Left lung (tissue), 10 donors: ENCODE data around the gene RPP38. TPM values are rescaled to one million over a fixed set of nuclear protein-coding genes. Genes with fewer than 3 reads are reported as not detected.

ENCODE experiments used
- ATAC-seq: fragments of 200-7000 bp; cut with Tn5 transposase; one replicate; pipeline ENCODE4 v1.9.1; 2020; ENCODE audit warnings: moderate library complexity
- DNase-seq, 4 donors: peaks; one replicate each; pipeline ENCODE4 v3.0.0-alpha.2; 2013 to 2020
- H3K27ac ChIP-seq, 2 donors: fragments of 200-600 bp; sonication (generic) in 1 of 2; one replicate each; pipeline versions ENCODE4 v1.5.0 to v1.8.0; 2020 to 2021
- H3K27me3 ChIP-seq, 2 donors: fragments of 200-600 bp; sonication (generic) in 1 of 2; one replicate each; pipeline versions ENCODE4 v1.5.0 to v1.8.0; 2020 to 2021
- H3K36me3 ChIP-seq, 2 donors: fragments of 200-600 bp; sonication (generic) in 1 of 2; one replicate each; pipeline versions ENCODE4 v1.5.0 to v1.8.0; 2020 to 2021
- H3K4me1 ChIP-seq, 2 donors: fragments of 200-600 bp; one replicate each; pipeline ENCODE4 v1.8.0; 2021
- H3K4me3 ChIP-seq, 2 donors: fragments of 200-600 bp; sonication (generic) in 1 of 2; one replicate each; pipeline versions ENCODE4 v1.5.0 to v1.8.0; 2020 to 2021; ENCODE audit warnings: mild to moderate bottlenecking in 1 of 2
- H3K9me3 ChIP-seq, 2 donors: fragments of 200-600 bp; sonication (generic) in 1 of 2; one replicate each; pipeline versions ENCODE4 v1.5.0 to v1.8.0; 2020 to 2021
- CTCF ChIP-seq, 2 donors: fragments of 200-600 bp; sonication (generic) in 1 of 2; IDR thresholded peaks; one replicate each; pipeline versions ENCODE4 v1.5.0 to v1.8.0; 2021; ENCODE audit warnings: antibody characterized with exemption in 2 of 2
- intact Hi-C, 2 donors: fragments of 100-400 bp; cut with DNase I; formaldehyde crosslinking; loops; one replicate each; pipeline versions ENCODE4 v1.11.2 to v1.14.2; 2022
- polyA plus RNA-seq, 6 donors: library from polyadenylated mRNA; unstranded; fragments of 120-200 nt; gene quantifications; one replicate each; pipeline ENCODE4 v1.2.1, GENCODE V29; 2013; ENCODE audit not compliant: insufficient read length in 6 of 6
- total RNA-seq, 2 donors: library from RNA; stranded (reverse); fragmentation: NEBNext Ultra II Directional; extraction: Animal tissue kit (Norgen Biotek cat#: 25700); gene quantifications; one replicate each; pipeline ENCODE4 v1.2.1, GENCODE V29; 2021
- donor health status: DM: no; HTN: yes; CAD: no.
- donor health status: DM: no; HTN: no; CAD: no.

RPP38 gene
- total and polyA plus RNA-seq, 8 donors = 11.7 to 27.4 (median 25.4) TPM

GRCh38 chr10:15118615-15119014 is 21.5 kb downstream of the RPP38 start:
- intact Hi-C loops = no loop called here
- Histone ChIP-seq H3K9me3 (no peaks in the 10 kb centered on the region), H3K36me3 (peaks cover 0 to 25% of the 10 kb centered on the region in 2 donors), H3K27me3 (no peaks in the 10 kb centered on the region), H3K4me3 (no peak overlapping the region), H3K27ac (no peak overlapping the region), H3K4me1 (no peaks in the 10 kb centered on the region)
- ATAC-seq (no peak), DNase-seq (no peak)
- TF ChIP-seq CTCF (IDR thresholded peaks at IDR 0.05) = no peak

GRCh38 chr10:15120523-15120922 is 23.4 kb downstream of the RPP38 start:
- Histone ChIP-seq H3K4me3 (no peak overlapping the region), H3K9me3 (no peaks in the 10 kb centered on the region), H3K27me3 (no peaks in the 10 kb centered on the region), H3K4me1 (no peaks in the 10 kb centered on the region), H3K27ac (no peak overlapping the region), H3K36me3 (peaks cover 0 to 25% of the 10 kb centered on the region in 2 donors)
- no peak for TF ChIP-seq CTCF (IDR thresholded peaks at IDR 0.05)
- no peak for DNase-seq
- intact Hi-C loops = no loop called here
- no peak for ATAC-seq

- Histone ChIP-seq H3K27ac (no peak overlapping the region), H3K4me1 (no peaks in the 10 kb centered on the region), H3K4me3 (no peak overlapping the region), H3K9me3 (no peaks in the 10 kb centered on the region), H3K36me3 (peaks cover 0 to 26% of the 10 kb centered on the region in 2 donors), H3K27me3 (no peaks in the 10 kb centered on the region)
- no peak for ATAC-seq
- no peak for TF ChIP-seq CTCF (IDR thresholded peaks at IDR 0.05)
- no peak for DNase-seq
- intact Hi-C loops = no loop called here
Measured at GRCh38 chr10:15121707-15122106, 24.6 kb downstream of the RPP38 start.

- Histone ChIP-seq H3K4me1 (no peaks in the 10 kb centered on the region), H3K9me3 (no peaks in the 10 kb centered on the region), H3K4me3 (no peak overlapping the region), H3K36me3 (peaks cover 0 to 26% of the 10 kb centered on the region in 2 donors), H3K27me3 (no peaks in the 10 kb centered on the region), H3K27ac (no peak overlapping the region)
- TF ChIP-seq CTCF (IDR thresholded peaks at IDR 0.05) = no peak
- ATAC-seq (no peak), DNase-seq (no peak)
- intact Hi-C loops = no loop called here
Measured at GRCh38 chr10:15122477-15123030, 25.4 kb downstream of the RPP38 start.

- TF ChIP-seq CTCF (IDR thresholded peaks at IDR 0.05) = no peak
- Histone ChIP-seq H3K27me3 (no peaks in the 10 kb centered on the region), H3K4me3 (no peak overlapping the region), H3K9me3 (no peaks in the 10 kb centered on the region), H3K36me3 (peaks cover 0 to 23% of the 10 kb centered on the region in 2 donors), H3K4me1 (no peaks in the 10 kb centered on the region), H3K27ac (no peak overlapping the region)
- DNase-seq (no peak), ATAC-seq (no peak)
- intact Hi-C loops = no loop called here
Measured at GRCh38 chr10:15123749-15124184, 26.6 kb downstream of the RPP38 start.
